K562 (cell line): ENCODE data around the gene KIF23. TPM values are rescaled to one million over a fixed set of nuclear protein-coding genes. Genes with fewer than 3 reads are reported as not detected.

Experiments used
- ATAC-seq: fragments of 200-7000 bp; cut with Tn5 transposase; 3 replicates; pipeline ENCODE4 v1.9.1; 2020; ENCODE audit warnings: moderate library complexity
- BruUV-seq: library from RNA; stranded (reverse); fragments of 400-500 nt; replicated peaks from 2 replicates; lab custom pipeline; 2021; lab: Mats Ljungman, UMichigan
- CTCF ChIA-PET: fragments of 300-600 bp; formaldehyde crosslinking; extraction: SDS; loops from one replicate; lab custom pipeline; 2021; ENCODE audit warnings: low intra/inter-chr PET ratio; lab: Yijun Ruan, JAX
- POLR2A ChIA-PET: fragments of 300-600, 350-650 bp; sonication (Branson Sonifier 250); formaldehyde crosslinking; extraction: SDS; loops from one replicate; lab custom pipeline; 2021; ENCODE audit warnings: antibody characterized with exemption, inconsistent platforms; lab: Yijun Ruan, JAX
- DNase-seq, 4 experiments: peaks; one replicate each; pipeline versions ENCODE4 v3.0.0 to v3.0.0-alpha.2; 2011 to 2018; ENCODE audit warnings: low spot score in 3 of 4, mixed read lengths in 3 of 4; ENCODE audit errors: extremely low read depth in 1 of 4
- FAIRE-seq: peaks from 2 replicates; lab custom pipeline; 2011; peaks lifted over from hg19 to GRCh38; lab: Jason Lieb, UNC
- H2AFZ ChIP-seq: 2 replicates; pipeline ENCODE4 v1.6.0; 2011; ENCODE audit warnings: low read depth, low read length, control low read depth, inconsistent platforms
- H3K27ac ChIP-seq: fragments of 200-600 bp; 3 replicates; pipeline ENCODE4 v1.8.0; 2011; ENCODE audit warnings: low read depth, mild to moderate bottlenecking, control low read depth, inconsistent platforms, low read length, moderate library complexity, mixed read lengths; ENCODE audit errors: extremely low read depth
- H3K27me3 ChIP-seq, 2 experiments: fragments of 300-600 bp in 1 of 2; 2 replicates in 1 of 2; 3 replicates in 1 of 2; pipeline versions ENCODE4 v1.6.0 to v1.8.0; 2011; ENCODE audit warnings: inconsistent platforms in 2 of 2, low read length in 2 of 2, mild to moderate bottlenecking in 1 of 2, mixed read lengths in 1 of 2, moderate library complexity in 1 of 2; ENCODE audit not compliant: control insufficient read depth in 2 of 2, insufficient read depth in 2 of 2
- H3K36me3 ChIP-seq: fragments of 300-600 bp; 3 replicates; pipeline ENCODE4 v1.8.0; 2011; ENCODE audit warnings: mild to moderate bottlenecking, low read length, inconsistent platforms; ENCODE audit not compliant: control insufficient read depth, insufficient read depth
- H3K4me1 ChIP-seq, 2 experiments: fragments of 200-600 bp in 1 of 2; replicated peaks in 1 of 2; 2 replicates in 1 of 2; 3 replicates in 1 of 2; pipeline versions ENCODE4 v1.5.1 to v1.8.0; 2011; ENCODE audit warnings: inconsistent platforms in 2 of 2, low read length in 2 of 2, mild to moderate bottlenecking in 1 of 2, mixed read lengths in 1 of 2, moderate library complexity in 1 of 2; ENCODE audit not compliant: control insufficient read depth in 2 of 2, insufficient read depth in 2 of 2
- H3K4me2 ChIP-seq: 2 replicates; pipeline ENCODE4 v1.6.1; 2011; ENCODE audit warnings: low read length, control low read depth, inconsistent platforms, mixed read lengths; ENCODE audit not compliant: insufficient read depth
- H3K4me3 ChIP-seq: fragments of 200-600 bp; sonication (generic), shearing (Covaris generic); 2 replicates; pipeline ENCODE4 v1.5.1; 2016; ENCODE audit warnings: control low read depth, inconsistent platforms
- H3K79me2 ChIP-seq: fragments of 200-600 bp; 3 replicates; pipeline ENCODE4 v1.8.0; 2011; ENCODE audit warnings: low read length, inconsistent platforms; ENCODE audit not compliant: control insufficient read depth, insufficient read depth
- H3K9ac ChIP-seq, 2 experiments: 2 replicates each; pipeline versions ENCODE4 v1.6.0 to v1.6.1; 2011; ENCODE audit warnings: low read depth in 2 of 2, low read length in 2 of 2, control low read depth in 1 of 2, inconsistent platforms in 1 of 2, mild to moderate bottlenecking in 1 of 2, mixed read lengths in 1 of 2; ENCODE audit not compliant: insufficient read depth in 1 of 2
- H3K9me1 ChIP-seq: one replicate; pipeline ENCODE4 v1.6.0; 2011; ENCODE audit warnings: inconsistent platforms, mild to moderate bottlenecking, low read length, moderate library complexity; ENCODE audit not compliant: control insufficient read depth, insufficient read depth
- H3K9me3 ChIP-seq: replicated peaks from 2 replicates; pipeline ENCODE4 v1.5.1; 2011; ENCODE audit warnings: low read depth, low read length, inconsistent platforms; ENCODE audit not compliant: control insufficient read depth, insufficient read depth
- H4K20me1 ChIP-seq: replicated peaks from 2 replicates; pipeline ENCODE4 v1.6.1; 2011; ENCODE audit warnings: low read length, inconsistent platforms, mixed read lengths; ENCODE audit not compliant: control insufficient read depth, insufficient read depth
- CHD1 ChIP-seq: fragments of 200-600 bp; sonication (generic); IDR thresholded peaks from one replicate; pipeline ENCODE4 v1.6.1; 2012; ENCODE audit warnings: mild to moderate bottlenecking, moderate library complexity, low read length, inconsistent platforms
- ETV1 ChIP-seq: fragments of 450-650 bp; conservative IDR thresholded peaks from 2 replicates; pipeline ENCODE4 v1.6.1; 2016; ENCODE audit warnings: missing genetic modification characterization, control low read depth, low read depth, missing compliant biosample characterization
- EZH2 ChIP-seq: IDR thresholded peaks from 2 replicates; pipeline ENCODE4 v1.6.1; 2012; ENCODE audit warnings: low read depth, mild to moderate bottlenecking, inconsistent platforms, low read length, borderline replicate concordance
- POLR2AphosphoS5 ChIP-seq: IDR thresholded peaks from 2 replicates; pipeline ENCODE4 v1.6.1; 2011; ENCODE audit warnings: mild to moderate bottlenecking, low read depth, low read length, moderate library complexity; ENCODE audit not compliant: control insufficient read depth, insufficient read depth
- POLR2B ChIP-seq: fragments of 450-650 bp; IDR thresholded peaks from 2 replicates; pipeline ENCODE4 v1.6.1; 2018; ENCODE audit warnings: low read depth; ENCODE audit not compliant: partially characterized antibody
- RBFOX2 ChIP-seq: fragments of 200-400 bp; formaldehyde crosslinking; IDR thresholded peaks from 2 replicates; pipeline ENCODE4 v1.6.1; 2017; ENCODE audit warnings: low read depth, mild to moderate bottlenecking, low read length, moderate library complexity
- WGBS: fragments of 100-300 bp; shearing (Covaris generic); methylation state at CpG from one replicate; pipeline ENCODE4 v1.1.6; 2016; ENCODE audit warnings: low coverage, mixed read lengths; ENCODE audit not compliant: insufficient coverage; ENCODE audit errors: missing lambda C conversion rate; 5-methylcytosine and 5-hydroxymethylcytosine counted together
- in situ Hi-C: fragments of 300-500 bp; cut with MboI; formaldehyde crosslinking; loops from 4 replicates; pipeline ENCODE4 v1.15.0; 2018; ENCODE audit warnings: inconsistent platforms, mixed read lengths
- intact Hi-C: fragments of 100-400 bp; cut with micrococcal nuclease; formaldehyde crosslinking; loops from 2 replicates; pipeline ENCODE4 v1.14.2; 2022
- polyA plus RNA-seq, 8 experiments: library from polyadenylated mRNA; depleted of rRNA in 4 of 8; stranded (reverse) in 5 of 8; unstranded in 3 of 8; fragments of >200 nt; fragmentation: Nextera tagmentation in 2 of 8; fragmentation: Illumina TruSeq in 1 of 8; extraction: Ambion mirVana in 2 of 8; extraction: Trizol in 1 of 8; gene quantifications; 2 replicates each; pipeline versions ENCODE4 v1.2.1 to v1.2.3, GENCODE V29; 2011 to 2014; ENCODE audit warnings: inconsistent platforms in 1 of 8, missing spikeins in 1 of 8
- total RNA-seq, 7 experiments: library from RNA; depleted of rRNA in 6 of 7; stranded (reverse); fragments of >200 nt in 6 of 7; fragmentation: Illumina TruSeq in 2 of 7; extraction: Trizol in 2 of 7; gene quantifications; 2 replicates each; pipeline versions ENCODE4 v1.2.1 to v1.2.3, GENCODE V29; 2011 to 2021; ENCODE audit warnings: low replicate concordance in 1 of 7

KIF23 gene
- total and polyA plus RNA-seq, 9 of the 15 experiments (the other 6 are each of a cell fraction or from before 2014, with no cell fraction given), result 29.4 to 58.2 (median 41.9) TPM

DNA sequence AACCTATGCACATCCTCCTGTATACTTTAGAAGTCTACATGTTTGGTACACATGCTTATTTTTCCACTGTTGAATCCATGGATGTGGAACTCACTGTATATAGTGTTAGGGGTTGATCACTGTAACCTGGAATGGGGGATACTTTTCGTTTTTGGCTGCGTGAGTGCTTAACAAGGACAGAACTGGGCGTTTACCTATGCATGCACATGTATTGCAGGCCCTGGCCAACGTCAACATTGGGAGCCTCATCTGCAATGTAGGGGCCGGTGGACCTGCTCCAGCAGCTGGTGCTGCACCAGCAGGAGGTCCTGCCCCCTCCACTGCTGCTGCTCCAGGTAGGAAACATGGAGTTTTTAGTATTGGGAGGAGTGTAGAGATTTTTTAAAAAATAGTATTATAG, 40.8 kb downstream of the KIF23 start:
- Histone ChIP-seq H3K27me3 (no peaks in the 10 kb centered on the region), H3K4me1 (peaks cover 9 to 16% of the 10 kb centered on the region in 2 experiments; a peak in 4 of 5 replicates), H3K9me1 (peaks cover 5% of the 10 kb centered on the region), H3K36me3 (peaks cover 45% of the 10 kb centered on the region), H2AFZ (no peak overlapping the region), H4K20me1 (peaks cover 39% of the 10 kb centered on the region), H3K4me3 (peak overlapping the region; percentile 98), H3K9me3 (no peaks in the 10 kb centered on the region), H3K4me2 (peak overlapping the region; percentile 88), H3K9ac (peak overlapping the region; percentile 86 to 94), H3K27ac (no peak overlapping the region; the same call in 2 of the 3 replicates)
- 4% methylated on average over 5 of the region's 5 CpGs for WGBS
- peak in 1 of 4 experiments; percentile 27 for DNase-seq
- no peak for FAIRE-seq
- ChIA-PET POLR2A (interaction anchor here (0.9 to 5.9 kb wide), 11 partner anchors 7 to 637 kb away, joined by 3 to 127 read pairs (median 4); partner anchors contain the start of gene KIF23), CTCF (no interaction called here)
- BruUV-seq, result no TSS peak
- intact Hi-C loops, result loop anchor here (5.0 kb wide), 1 partner anchor 38 kb away; no protein-coding TSS in a partner anchor
- ATAC-seq, result no peak
- in situ Hi-C loops, result no loop called here
- TF ChIP-seq RBFOX2 (peak; percentile 48), POLR2AphosphoS5 (peak; percentile 55), ETV1 (tag) (no peak), EZH2 (no peak), CHD1 (peak; percentile 15), POLR2B (peak; percentile 15)
- TF ChIP-seq, all 486 proteins: peak for 4
- peaks cover 56% of the 10 kb centered on the region for H3K79me2 ChIP-seq
